Measurements from ENCODE around the gene PLPPR1.
"Not testable (repeated sequence)": the region's sequence is repeated elsewhere in the genome, so short reads cannot be mapped to it uniquely, and the experiment has no call there.

PLPPR1 gene

DNA sequence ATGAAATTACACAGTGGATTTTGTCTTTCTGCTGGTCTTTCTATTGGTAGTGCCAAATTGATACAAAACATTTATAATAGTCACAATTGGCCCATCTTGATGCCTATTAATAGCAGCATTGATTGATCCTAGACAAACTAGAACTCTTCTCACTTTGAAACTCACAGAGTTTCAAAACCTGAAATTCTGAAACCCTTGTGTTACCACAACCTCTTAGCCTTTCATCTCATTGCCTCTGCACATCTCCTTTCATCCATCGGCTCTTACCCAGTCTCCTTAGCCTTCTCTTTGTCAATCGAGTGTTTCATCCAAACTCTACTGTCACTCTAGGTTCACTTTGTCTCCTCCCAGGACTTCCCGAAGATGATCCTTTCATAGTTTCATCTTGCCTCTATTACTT is 22.1 kb downstream of the PLPPR1 start:
- DNase-seq, result no peak

DNA sequence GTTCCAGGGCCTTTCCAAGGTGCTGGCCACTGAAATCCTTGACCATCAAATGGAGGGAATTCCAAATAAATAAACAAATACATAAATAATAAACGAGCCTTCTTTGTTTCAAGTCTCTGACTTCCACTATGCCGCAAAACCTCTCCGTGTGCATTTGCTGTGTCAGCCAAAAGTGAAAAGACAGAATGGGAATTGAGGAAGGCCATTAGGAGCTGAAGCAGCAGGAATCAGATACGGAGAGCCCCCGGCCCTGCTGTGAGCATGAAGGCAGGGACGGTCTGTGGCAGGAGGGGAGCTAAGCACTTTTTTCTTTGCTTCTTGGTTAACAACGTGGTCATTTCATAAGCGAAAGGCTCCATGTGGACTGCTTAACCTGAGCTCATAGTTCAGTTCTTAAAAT is 26.1 kb downstream of the PLPPR1 start:
- no peak for DNase-seq

DNA sequence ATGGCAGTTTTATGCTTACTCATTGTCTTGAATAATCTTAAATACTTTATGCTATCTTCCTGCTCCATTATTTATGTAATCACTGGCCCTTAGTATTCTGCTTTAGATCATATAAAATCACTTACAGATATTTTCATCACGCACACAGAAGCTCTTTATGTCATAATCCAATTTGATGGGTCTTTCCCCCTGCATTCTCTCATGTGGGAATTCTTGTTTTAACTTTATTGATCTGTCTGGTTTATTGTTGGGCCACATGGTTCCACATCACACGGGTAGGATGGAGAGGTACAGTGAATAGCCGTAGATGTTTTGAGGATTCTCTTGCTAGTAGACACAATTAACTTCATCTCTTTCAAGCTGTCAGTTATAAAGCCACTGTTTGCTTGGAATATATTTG is 27.0 kb downstream of the PLPPR1 start:
- no peak for DNase-seq

GRCh38 chr9:101062686-101063085 is 34.2 kb downstream of the PLPPR1 start:
- no peak for DNase-seq

DNA sequence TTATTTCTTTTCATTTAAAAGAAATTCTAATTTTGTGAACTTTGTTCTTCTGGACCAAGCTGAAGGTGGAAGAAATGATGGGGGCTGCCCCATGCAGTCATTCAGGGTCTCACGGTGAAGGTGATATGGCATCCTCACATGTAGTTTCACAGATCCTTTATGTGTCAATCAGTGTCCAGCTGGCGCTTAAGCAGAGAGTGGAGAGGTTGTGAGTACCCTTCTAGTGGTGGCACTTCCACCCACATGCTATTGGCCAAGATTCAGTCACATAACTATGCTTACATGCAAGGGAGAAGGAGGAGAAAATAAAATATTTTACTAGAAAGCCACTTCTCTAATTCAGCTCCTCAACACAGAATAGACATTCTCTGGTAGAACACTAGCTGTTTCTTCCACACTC is 34.7 kb downstream of the PLPPR1 start:
- DNase-seq, result no peak

DNA sequence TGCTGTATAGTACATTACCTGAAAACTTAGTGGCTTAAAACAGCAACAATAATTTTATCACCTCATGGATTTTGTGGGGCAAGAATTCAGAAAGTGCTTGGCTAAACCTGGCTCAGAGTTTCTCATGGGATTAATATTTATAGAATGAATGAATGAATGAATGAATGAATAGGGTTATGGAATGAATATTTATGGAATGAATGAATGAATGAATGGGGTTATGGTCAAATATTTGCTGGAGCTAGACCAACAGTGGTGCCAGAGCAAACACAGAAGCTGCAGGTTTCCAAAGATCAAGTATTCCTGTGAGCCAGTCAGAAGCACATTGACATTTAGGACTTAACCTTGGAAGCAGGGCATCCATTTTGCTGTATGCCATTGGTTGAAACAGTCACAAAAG is 35.7 kb downstream of the PLPPR1 start:
- DNase-seq, result no peak

DNA sequence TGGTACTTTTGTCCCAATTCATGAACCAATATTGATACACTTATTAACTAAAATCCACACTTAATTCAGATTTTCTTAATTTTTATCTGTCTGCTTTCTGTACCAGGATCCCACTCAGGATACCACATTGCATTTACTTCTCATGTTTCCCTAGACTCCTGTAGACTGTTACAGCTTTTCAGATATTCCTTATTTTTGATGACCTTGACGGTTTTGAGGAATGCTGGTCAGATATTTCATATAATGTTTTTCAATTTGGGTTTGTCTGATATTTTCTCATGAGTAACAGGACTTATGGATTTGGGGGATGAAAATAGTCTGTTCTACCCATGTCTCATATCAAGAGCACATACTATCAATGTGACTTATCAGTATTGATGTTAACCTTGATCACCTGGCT is 37.4 kb downstream of the PLPPR1 start:
- DNase-seq, result no peak

DNA sequence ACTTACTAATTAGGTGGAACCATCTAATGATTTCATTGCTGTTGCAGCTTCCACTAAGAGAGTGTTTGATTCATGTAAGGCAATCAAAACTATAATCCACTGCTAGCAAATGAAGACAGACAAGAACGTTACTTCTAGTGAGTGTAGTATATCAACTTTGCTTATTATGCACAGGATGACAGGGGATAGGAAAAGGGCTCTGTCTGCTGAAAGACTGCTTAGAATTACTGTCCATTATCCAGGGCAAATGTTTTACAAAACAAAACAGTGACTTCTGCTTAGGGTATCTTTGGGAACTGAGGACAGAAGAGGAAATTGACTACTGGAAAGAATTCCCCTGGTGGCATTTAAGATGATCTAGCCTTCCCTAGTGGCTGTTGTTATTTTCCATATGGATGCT is 40.2 kb downstream of the PLPPR1 start:
- no peak for DNase-seq

GRCh38 chr9:101072259-101072658 is 43.7 kb downstream of the PLPPR1 start:
- DNase-seq, result no peak

DNA sequence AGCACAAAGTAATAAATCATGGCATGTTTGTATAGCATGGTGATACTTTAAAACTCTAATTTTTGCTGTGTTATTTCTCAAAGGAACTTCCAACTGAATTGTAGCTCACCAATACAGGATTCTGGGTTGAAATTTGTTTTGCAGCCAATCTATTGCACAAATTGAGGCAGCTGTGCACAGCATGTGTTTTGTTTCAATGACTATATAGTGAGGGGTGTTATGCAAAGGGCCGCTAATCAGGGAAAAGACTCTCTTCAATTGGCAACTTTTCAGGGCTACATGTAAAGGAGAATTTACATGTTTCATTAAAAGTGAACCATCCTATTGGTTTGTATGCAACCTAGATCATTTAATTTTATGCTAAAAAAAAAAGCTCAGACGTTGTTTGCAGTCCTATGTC is 44.6 kb downstream of the PLPPR1 start:
- DNase-seq, result no peak

- no peak for DNase-seq
Measured at GRCh38 chr9:101081641-101082040, 53.1 kb downstream of the PLPPR1 start.

- no peak for DNase-seq
Measured at GRCh38 chr9:101083448-101084202, 55.1 kb downstream of the PLPPR1 start.

DNA sequence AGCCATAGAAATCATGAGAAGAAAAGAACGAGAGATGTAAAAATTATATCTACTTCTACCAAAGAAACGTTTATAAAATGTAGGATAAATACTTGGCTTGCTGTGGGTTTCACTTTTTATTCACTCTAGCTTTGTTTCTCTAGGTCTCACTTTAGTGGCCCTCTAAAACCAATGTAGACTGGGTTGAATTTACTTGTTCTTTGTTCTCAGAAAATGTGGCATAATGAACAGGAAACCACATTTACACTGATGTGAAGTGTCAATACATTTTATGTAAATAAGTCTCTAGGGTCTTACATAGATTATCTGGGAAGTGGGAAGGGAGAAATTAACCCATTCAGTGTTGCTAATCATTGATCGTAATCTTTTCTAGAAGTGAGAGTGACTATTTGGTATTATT is 58.9 kb downstream of the PLPPR1 start:
- DNase-seq, result no peak

DNA sequence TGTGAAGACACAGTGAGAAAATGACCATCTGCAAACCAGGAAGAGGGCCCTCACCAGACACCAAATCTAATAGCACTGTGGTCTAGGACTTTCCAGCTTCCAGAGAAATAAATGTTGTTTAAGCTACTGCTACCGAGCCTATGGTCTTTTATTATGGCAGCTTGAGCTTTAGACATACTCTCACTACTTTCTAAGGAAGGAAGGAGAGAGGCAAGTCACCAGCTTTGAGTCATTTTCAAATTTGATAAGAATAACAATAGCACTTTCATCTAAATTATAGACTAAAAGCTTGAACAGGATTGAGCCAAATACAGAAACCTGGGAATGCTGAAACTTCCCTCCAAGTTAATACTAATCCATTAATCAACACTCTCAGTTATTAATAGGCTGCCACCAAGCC is 64.4 kb downstream of the PLPPR1 start:
- DNase-seq, result no peak

DNA sequence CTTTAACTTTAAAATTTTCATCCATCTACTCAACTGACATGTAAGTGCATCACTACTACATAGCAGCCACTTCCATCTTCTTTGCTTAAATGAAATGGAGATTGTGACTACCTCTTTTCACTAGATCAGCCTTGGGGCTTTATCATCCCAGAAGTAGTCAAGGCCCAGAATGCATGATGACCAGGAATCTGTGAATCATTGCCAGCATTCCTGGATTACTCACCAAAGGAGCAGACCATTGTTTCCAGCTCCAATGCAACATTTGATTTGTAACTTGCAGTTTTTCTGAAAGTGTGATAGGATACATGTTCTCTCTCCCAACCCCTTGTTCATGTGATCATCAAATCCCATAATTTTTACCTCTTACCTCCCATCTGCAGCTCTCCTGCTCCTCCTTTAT is 65.1 kb downstream of the PLPPR1 start:
- DNase-seq, result no peak

DNA sequence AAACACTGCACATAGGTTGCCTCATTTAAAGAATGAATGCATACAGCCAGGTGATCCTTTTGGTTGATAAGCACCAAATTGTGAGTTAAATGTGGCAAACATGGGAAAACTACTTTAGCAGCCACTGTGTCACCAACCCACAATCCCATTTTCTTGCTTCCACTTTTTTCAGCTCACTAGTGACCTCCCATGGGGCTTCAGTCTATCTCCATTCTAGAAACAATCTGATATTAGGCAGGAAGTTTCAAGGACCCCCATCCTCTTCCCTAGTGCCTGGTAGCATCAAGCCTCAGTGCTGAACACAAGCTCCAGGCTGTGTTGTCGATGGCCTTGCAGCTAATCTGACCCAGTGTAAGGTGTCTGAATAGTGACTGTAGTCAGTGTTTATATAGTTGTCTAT is 66.2 kb downstream of the PLPPR1 start:
- DNase-seq, result no peak

GRCh38 chr9:101097210-101097609 is 68.7 kb downstream of the PLPPR1 start:
- DNase-seq, result no peak

DNA sequence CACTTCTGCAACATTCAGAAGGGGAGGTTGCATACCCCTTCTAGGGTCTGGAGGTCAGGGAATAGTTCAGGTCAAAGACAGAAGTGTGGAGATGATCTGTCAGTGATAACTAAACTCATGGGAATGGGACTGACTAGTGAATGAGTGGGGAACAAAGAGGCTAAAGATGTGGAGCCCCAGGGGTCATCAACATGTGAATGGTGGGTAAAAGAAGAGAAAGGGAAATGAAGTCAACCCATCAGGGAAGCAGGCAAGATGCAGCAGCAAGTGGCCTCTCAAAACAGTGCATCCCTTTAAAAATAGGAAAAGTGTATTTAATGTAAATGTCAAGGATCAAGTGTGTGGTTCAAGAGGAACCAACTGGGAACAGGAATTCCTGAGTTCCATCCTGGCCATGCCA is 69.9 kb downstream of the PLPPR1 start:
- DNase-seq, result no peak

DNA sequence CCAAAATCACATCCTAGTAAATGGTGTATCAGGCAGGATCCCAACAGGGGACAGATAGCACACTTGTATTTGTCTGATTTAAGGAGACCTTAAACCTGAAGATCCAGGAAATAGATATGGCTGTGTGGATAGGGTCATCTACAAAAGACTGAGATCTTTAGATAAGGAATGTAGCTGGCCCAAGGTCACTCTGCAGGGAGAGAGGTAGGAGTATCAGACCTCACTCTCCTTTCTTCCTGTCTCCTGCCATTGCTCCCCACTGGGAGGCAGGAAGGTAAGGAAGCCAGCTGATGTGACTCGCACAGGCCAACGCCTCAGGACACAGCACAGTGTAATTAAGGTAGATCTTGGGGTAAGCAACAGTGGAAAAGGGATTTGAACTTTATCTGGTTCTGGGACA is 85.8 kb downstream of the PLPPR1 start:
- DNase-seq, result no peak

DNA sequence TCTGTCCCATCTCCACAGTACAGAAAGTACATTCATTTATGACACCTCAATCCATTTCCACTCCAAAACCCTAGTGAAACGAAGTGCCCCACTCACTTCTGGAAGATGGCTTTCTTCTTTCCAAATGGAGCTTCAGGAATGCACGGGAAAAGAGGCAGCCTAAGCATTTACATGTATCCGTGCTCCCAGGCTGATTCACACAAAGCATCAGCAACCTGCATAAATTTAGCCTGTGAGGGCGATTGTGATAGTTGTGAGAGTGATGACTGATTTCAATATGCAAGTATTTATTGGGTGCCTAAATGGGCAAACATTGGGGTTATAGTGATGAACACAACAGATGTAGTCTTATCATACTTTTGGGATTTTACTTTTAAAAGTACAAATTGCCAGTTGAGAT is 86.6 kb downstream of the PLPPR1 start:
- DNase-seq, result no peak

- no peak for DNase-seq
Measured at GRCh38 chr9:101117161-101117560, 88.6 kb downstream of the PLPPR1 start.

- no peak for DNase-seq
Measured at GRCh38 chr9:101119206-101119819, 90.8 kb downstream of the PLPPR1 start.

GRCh38 chr9:101121836-101122399 is 93.4 kb downstream of the PLPPR1 start:
- DNase-seq, result no peak

GRCh38 chr9:101126556-101126955 is 98.0 kb downstream of the PLPPR1 start:
- DNase-seq, result no peak

DNA sequence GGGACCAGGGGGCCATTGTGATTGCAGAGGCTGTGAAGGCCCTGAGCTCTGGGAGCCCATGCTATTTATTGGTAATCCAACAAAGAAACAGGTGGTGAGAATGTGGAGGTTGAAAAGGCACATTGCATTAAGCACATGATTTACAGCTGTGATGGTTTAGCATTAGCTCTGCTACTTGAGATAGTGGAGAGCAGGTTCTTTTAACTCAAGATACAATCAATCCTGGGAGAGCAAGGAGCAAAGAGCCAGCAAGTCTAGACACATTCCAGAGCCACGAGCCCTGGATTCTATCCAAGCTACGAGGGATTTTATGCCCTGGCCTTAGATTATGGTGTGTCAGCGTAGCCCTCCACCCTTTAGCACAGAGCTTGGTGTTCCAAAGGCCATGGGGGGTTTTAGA is 98.8 kb downstream of the PLPPR1 start:
- not testable (repeated sequence) for DNase-seq
